Astrocyte (in vitro differentiated cells and primary cell): ENCODE measurements around the gene FIG4.

ENCODE experiments used
- EZH2 ChIP-seq: IDR thresholded peaks from 2 replicates; pipeline ENCODE4 v1.6.1; 2012; ENCODE audit warnings: mild to moderate bottlenecking, low read length, inconsistent platforms; ENCODE audit not compliant: insufficient read depth
- TF ChIP-seq, protein P1 (sequence below): IDR thresholded peaks from 2 replicates; pipeline ENCODE4 v1.5.1; 2011; ENCODE audit warnings: low read depth, mild to moderate bottlenecking, inconsistent platforms, low read length, moderate library complexity; ENCODE audit not compliant: insufficient read depth

DNA sequence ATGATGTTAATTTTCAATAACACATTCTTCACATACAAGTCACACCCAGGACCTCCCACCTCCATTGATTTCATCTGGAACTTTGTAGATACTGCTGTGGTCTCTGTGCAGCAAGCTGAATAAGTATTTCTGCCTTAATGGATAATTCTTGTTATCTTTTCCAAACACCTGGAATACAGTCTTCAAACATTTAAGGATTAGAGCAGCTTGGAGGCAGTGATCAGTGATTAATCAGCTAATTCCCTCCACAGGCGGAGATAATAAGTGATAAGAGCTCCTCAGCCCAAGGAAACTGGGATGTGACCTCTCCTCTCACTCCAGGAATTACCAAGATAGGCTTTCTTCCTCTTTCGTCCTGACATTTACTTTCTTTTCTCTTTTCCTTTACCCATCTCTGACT is 110.7 kb downstream of the FIG4 start:
- TF ChIP-seq, protein P1, sequence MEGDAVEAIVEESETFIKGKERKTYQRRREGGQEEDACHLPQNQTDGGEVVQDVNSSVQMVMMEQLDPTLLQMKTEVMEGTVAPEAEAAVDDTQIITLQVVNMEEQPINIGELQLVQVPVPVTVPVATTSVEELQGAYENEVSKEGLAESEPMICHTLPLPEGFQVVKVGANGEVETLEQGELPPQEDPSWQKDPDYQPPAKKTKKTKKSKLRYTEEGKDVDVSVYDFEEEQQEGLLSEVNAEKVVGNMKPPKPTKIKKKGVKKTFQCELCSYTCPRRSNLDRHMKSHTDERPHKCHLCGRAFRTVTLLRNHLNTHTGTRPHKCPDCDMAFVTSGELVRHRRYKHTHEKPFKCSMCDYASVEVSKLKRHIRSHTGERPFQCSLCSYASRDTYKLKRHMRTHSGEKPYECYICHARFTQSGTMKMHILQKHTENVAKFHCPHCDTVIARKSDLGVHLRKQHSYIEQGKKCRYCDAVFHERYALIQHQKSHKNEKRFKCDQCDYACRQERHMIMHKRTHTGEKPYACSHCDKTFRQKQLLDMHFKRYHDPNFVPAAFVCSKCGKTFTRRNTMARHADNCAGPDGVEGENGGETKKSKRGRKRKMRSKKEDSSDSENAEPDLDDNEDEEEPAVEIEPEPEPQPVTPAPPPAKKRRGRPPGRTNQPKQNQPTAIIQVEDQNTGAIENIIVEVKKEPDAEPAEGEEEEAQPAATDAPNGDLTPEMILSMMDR: no peak
- no peak for TF ChIP-seq EZH2
